Heart left ventricle (tissue), 16 donors: ENCODE measurements around the gene FSHR. TPM values are rescaled to one million over a fixed set of nuclear protein-coding genes. Genes with fewer than 3 reads are reported as not detected.
A peak's percentile ranks its signal among the peaks of the same experiment; 100 is the strongest.

Experiments
- ATAC-seq, 4 donors: fragments of 200-7000 bp; cut with Tn5 transposase; one replicate each; pipeline ENCODE4 v1.9.1; 2020 to 2022; ENCODE audit warnings: moderate library complexity in 4 of 4, mild to moderate bottlenecking in 3 of 4, moderate number of reproducible peaks in 1 of 4
- DNase-seq, 5 donors: peaks; one replicate each; pipeline ENCODE4 v3.0.0-alpha.2; 2020
- H3K27ac ChIP-seq, 12 donors: fragments of 200-600 bp; sonication (generic) in 4 of 12; one replicate each; pipeline versions ENCODE4 v1.5.0 to v1.8.0; 2016 to 2022; ENCODE audit warnings: mild to moderate bottlenecking in 2 of 12
- H3K27me3 ChIP-seq, 9 donors: fragments of 200-600 bp; sonication (generic) in 2 of 9; one replicate each; pipeline versions ENCODE4 v1.5.1 to v1.8.0; 2016 to 2022; ENCODE audit warnings: mild to moderate bottlenecking in 3 of 9
- H3K36me3 ChIP-seq, 9 donors: fragments of 200-600 bp; sonication (generic) in 2 of 9; one replicate each; pipeline versions ENCODE4 v1.5.0 to v1.8.0; 2018 to 2022; ENCODE audit warnings: mild to moderate bottlenecking in 2 of 9
- H3K4me1 ChIP-seq, 12 donors: fragments of 200-600 bp; sonication (generic) in 4 of 12; one replicate each; pipeline versions ENCODE4 v1.5.0 to v1.8.0; 2016 to 2022; ENCODE audit warnings: mild to moderate bottlenecking in 3 of 12
- H3K4me3 ChIP-seq, 12 donors: fragments of 200-600 bp; sonication (generic) in 4 of 12; one replicate each; pipeline versions ENCODE4 v1.5.0 to v1.8.0; 2017 to 2022; ENCODE audit warnings: mild to moderate bottlenecking in 9 of 12, moderate library complexity in 4 of 12
- H3K9me3 ChIP-seq, 12 donors: fragments of 200-600 bp; sonication (generic) in 4 of 12; one replicate each; pipeline versions ENCODE4 v1.5.0 to v1.8.0; 2016 to 2022; ENCODE audit warnings: mild to moderate bottlenecking in 1 of 12
- POLR2A ChIP-seq, 2 donors: fragments of 450-650 bp; IDR thresholded peaks; one replicate each; pipeline ENCODE4 v1.6.1; 2017; ENCODE audit warnings: antibody characterized with exemption in 2 of 2, mild to moderate bottlenecking in 2 of 2, moderate library complexity in 2 of 2
- WGBS, 4 donors: extraction: QIAGEN DNeasy Blood & Tissue Kit in 2 of 4; methylation state at CpG; one replicate each; pipeline versions ENCODE4 v1.1.5 to v1.1.7; 2013 to 2018; 5-methylcytosine and 5-hydroxymethylcytosine counted together
- intact Hi-C, 10 donors: fragments of 100-400 bp; cut with DNase I; formaldehyde crosslinking; loops; one replicate each; pipeline versions ENCODE4 v1.11.1 to v1.14.2; 2022
- polyA plus RNA-seq, 2 donors: library from polyadenylated mRNA; stranded (reverse); fragments of 200-250 nt; gene quantifications; one replicate each; pipeline ENCODE4 v1.2.3, GENCODE V29; 2013
- total RNA-seq, 9 donors: library from RNA; depleted of rRNA in 2 of 9; stranded (reverse); fragments of >200 nt in 2 of 9; fragmentation: NEBNext Ultra II Directional in 3 of 9; extraction: Animal tissue kit (Norgen Biotek cat#: 25700) in 3 of 9; gene quantifications; one replicate each; pipeline versions ENCODE4 v1.1.0 to v1.2.4, GENCODE V29; 2016 to 2023
- TF ChIP-seq, protein P1 (sequence below), 12 donors: fragments of 200-600 bp; sonication (generic) in 4 of 12; IDR thresholded peaks; one replicate each; pipeline versions ENCODE4 v1.5.0 to v1.8.0; 2018 to 2022; ENCODE audit warnings: antibody characterized with exemption in 12 of 12, mild to moderate bottlenecking in 5 of 12
- donor health status: ischemic (EF 13 %, LVEDD 7.1; RV severe dilation, severe dysfunction).
- donor health status: healthy with polysubstance abuse.
- donor health status: DM: no; HTN: yes; CAD: no.
- donor health status: DM: no; HTN: no; CAD: no.
- donor health status: ischemic (EF 25% LVEDD 6.9; RV normal size, moderate dysfunction).
- donor health status: ischemic (EF 25% LVEDD 5.7; RV mildly dilated, moderate dysfunction).
- donor health status: healthy.
- donor health status: DM: yes; HTN: yes; CAD: no.
- donor health status: ischemic (EF 35%, LVEDD 5.7; RV mildly dilated, moderate dysfunction).
- donor health status: nonischemic (EF 11% LVEDD 7.7; RV severe dilation, severe dysfunction).
- donor health status: DM: yes; HTN: yes; CAD: no.
- donor health status: PGD.
- donor health status: ischemic (EF 29% LVEDD 5.4; RV normal size, mild dysfunction).
- donor health status: nonischemic (EF 23%, LVEDD 6.1; RV moderate dilation, normal function).

FSHR gene
- total and polyA plus RNA-seq, 11 donors: 0.19 to 0.75 (median 0.39) TPM; not detected in 5

DNA sequence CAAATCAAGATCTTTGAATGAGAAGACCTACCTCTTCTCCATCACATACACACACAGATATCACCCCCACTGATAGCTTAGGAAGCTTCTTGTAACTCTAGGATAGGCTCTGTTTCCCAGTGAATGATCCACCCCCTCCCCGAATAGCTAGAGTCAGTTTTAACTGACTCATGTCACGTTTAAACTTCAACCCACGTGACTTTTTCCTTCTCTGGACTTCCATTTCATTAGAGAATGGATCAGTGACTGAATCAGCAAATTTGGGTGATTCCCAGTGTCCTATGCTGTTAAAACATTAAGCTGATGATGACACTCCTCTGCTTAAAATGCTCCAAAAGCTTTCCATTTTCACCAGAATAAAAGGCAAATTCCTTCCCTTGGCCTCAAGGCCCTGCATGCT is 212.9 kb downstream of the FSHR start:
- Histone ChIP-seq H3K9me3 (no peaks in the 10 kb centered on the region), H3K27me3 (no peaks in the 10 kb centered on the region), H3K27ac (no peak overlapping the region), H3K36me3 (no peaks in the 10 kb centered on the region), H3K4me3 (no peak overlapping the region), H3K4me1 (peaks cover 0 to 18% (median 0%) of the 10 kb centered on the region in 12 donors)
- DNase-seq (no peak), ATAC-seq (no peak)
- no peak for TF ChIP-seq POLR2A (IDR thresholded peaks at IDR 0.05)
- TF ChIP-seq, protein P1, sequence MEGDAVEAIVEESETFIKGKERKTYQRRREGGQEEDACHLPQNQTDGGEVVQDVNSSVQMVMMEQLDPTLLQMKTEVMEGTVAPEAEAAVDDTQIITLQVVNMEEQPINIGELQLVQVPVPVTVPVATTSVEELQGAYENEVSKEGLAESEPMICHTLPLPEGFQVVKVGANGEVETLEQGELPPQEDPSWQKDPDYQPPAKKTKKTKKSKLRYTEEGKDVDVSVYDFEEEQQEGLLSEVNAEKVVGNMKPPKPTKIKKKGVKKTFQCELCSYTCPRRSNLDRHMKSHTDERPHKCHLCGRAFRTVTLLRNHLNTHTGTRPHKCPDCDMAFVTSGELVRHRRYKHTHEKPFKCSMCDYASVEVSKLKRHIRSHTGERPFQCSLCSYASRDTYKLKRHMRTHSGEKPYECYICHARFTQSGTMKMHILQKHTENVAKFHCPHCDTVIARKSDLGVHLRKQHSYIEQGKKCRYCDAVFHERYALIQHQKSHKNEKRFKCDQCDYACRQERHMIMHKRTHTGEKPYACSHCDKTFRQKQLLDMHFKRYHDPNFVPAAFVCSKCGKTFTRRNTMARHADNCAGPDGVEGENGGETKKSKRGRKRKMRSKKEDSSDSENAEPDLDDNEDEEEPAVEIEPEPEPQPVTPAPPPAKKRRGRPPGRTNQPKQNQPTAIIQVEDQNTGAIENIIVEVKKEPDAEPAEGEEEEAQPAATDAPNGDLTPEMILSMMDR (IDR thresholded peaks at IDR 0.05): no peak
- WGBS, 4 donors: 81 to 84% (median 83%) methylated on average over 3 of the region's 3 CpGs
- intact Hi-C loops: loop anchor here in 6 of 10 donors (10.0 kb wide), 7 partner anchors 283 to 1553 kb away; no protein-coding TSS in a partner anchor

DNA sequence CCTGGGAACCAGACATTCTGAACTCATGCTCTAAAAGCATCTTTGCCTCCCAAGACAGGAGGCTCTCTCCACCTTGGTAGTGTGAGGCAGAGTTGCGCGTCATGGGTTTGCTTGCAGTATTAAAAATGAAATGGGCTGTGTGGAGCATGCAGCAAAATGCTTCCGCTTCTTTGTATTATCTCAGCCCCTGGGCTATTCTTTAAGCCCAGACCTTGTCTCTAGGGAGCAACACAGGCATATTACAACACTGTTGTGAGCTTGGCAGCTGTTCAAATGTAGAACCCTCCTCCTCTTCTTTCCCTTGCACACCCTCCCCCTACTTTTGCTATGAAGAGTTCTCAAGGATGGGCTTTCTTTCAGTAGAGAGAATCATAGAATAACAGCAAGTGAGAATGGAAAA is 213.7 kb downstream of the FSHR start:
- no peak overlapping the region for H3K27ac ChIP-seq
- H3K27me3 ChIP-seq: no peaks in the 10 kb centered on the region
- H3K4me1 ChIP-seq: peaks cover 0 to 18% (median 0%) of the 10 kb centered on the region in 12 donors
- DNase-seq (no peak), ATAC-seq (peak in 1 of 4 donors; percentile 44)
- no peak for TF ChIP-seq POLR2A (IDR thresholded peaks at IDR 0.05)
- TF ChIP-seq, protein P1 (IDR thresholded peaks at IDR 0.05): no peak
- H3K9me3 ChIP-seq: no peaks in the 10 kb centered on the region
- no peaks in the 10 kb centered on the region for H3K36me3 ChIP-seq
- intact Hi-C loops: loop anchor here in 6 of 10 donors (10.0 kb wide), 7 partner anchors 284 to 1554 kb away; no protein-coding TSS in a partner anchor
- 29 to 56% (median 46%) methylated on average over 3 of the region's 3 CpGs for WGBS, 4 donors
- H3K4me3 ChIP-seq: no peak overlapping the region

DNA sequence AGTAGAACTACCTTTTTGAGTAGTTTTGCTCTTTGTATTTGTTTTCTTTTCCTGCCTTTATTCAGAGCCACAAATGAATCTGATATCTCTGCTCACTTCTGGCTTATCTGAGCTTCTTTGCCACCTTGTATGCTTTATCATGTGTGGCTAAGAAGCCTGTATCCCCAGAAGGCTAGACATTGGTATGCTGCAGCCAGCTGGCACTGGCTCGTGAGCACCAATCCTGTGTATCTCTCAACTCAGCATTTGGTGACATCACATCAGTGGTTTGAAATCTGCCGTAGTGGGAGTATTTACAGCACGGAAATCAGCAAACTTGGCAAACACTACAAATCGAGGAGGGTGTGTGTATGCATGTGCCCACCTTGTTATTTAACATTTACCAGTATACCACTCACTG is 215.1 kb downstream of the FSHR start:
- intact Hi-C loops: no loop called here
- Histone ChIP-seq H3K27me3 (no peaks in the 10 kb centered on the region), H3K4me1 (peaks cover 0 to 18% (median 0%) of the 10 kb centered on the region in 12 donors), H3K27ac (no peak overlapping the region), H3K36me3 (no peaks in the 10 kb centered on the region), H3K9me3 (no peaks in the 10 kb centered on the region), H3K4me3 (no peak overlapping the region)
- DNase-seq: no peak
- ATAC-seq: no peak
- TF ChIP-seq POLR2A (IDR thresholded peaks at IDR 0.05): no peak
- TF ChIP-seq, protein P1 (IDR thresholded peaks at IDR 0.05): no peak
- 47 to 64% (median 55%) methylated on average over 4 of the region's 4 CpGs for WGBS, 4 donors

DNA sequence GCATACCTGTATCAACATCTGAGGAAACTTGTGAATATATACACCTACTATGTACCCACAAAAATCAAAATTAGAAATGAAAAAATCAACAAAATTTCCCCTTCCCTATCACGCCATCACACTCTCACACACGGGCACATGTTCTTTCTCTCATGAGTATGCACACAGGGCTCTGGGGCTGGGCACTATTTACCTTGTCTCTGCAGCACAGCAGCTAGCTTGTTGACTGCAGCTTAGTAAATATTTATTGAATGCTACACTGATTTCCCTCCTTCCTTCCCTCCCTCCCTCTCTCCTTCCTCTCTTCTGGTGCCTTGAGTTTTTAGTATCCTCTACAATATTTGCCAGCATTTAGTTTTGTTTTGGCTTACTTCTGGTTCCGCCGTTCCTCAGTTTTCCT is 216.1 kb downstream of the FSHR start:
- no peak for ATAC-seq
- Histone ChIP-seq H3K4me1 (peaks cover 0 to 11% (median 0%) of the 10 kb centered on the region in 12 donors), H3K27me3 (no peaks in the 10 kb centered on the region), H3K36me3 (no peaks in the 10 kb centered on the region), H3K27ac (no peak overlapping the region), H3K4me3 (no peak overlapping the region), H3K9me3 (no peaks in the 10 kb centered on the region)
- intact Hi-C loops: no loop called here
- no peak for DNase-seq
- WGBS, 4 donors: 85 to 90% (median 88%) methylated on average over 4 of the region's 4 CpGs
- TF ChIP-seq, protein P1 (IDR thresholded peaks at IDR 0.05): no peak
- TF ChIP-seq POLR2A (IDR thresholded peaks at IDR 0.05): no peak
